CD4-positive, alpha-beta T cell (primary cell): ENCODE measurements around the gene BANF2. TPM values are rescaled to one million over a fixed set of nuclear protein-coding genes. Genes with fewer than 3 reads are reported as not detected.

Source experiments
- ATAC-seq: fragments of 200-7000 bp; cut with Tn5 transposase; one replicate; pipeline ENCODE4 v1.10.0; 2022; ENCODE audit warnings: mild to moderate bottlenecking; ENCODE audit not compliant: poor library complexity
- CTCF ChIA-PET: fragments of 350-600 bp; sonication (Branson Sonifier 250); formaldehyde crosslinking; loops from one replicate; lab custom pipeline; 2021; ENCODE audit warnings: antibody characterized with exemption, inconsistent platforms; lab: Charles Lee
- POLR2A ChIA-PET: fragments of 350-600 bp; sonication (Branson Sonifier 250); formaldehyde crosslinking; loops from one replicate; lab custom pipeline; 2021; ENCODE audit warnings: antibody characterized with exemption, inconsistent platforms; lab: Charles Lee
- DNase-seq, 14 experiments: peaks; one replicate each; pipeline ENCODE4 v3.0.0-alpha.2; 2013 to 2020; ENCODE audit warnings: mixed read lengths in 2 of 14
- H3K27ac ChIP-seq, 2 donors: one replicate each; pipeline versions ENCODE4 v1.5.1 to v1.7.0; 2013; ENCODE audit warnings: low read length in 2 of 2, low read depth in 1 of 2, mild to moderate bottlenecking in 1 of 2
- H3K27me3 ChIP-seq, 2 experiments: 1 replicate in 1 of 2; 2 replicates in 1 of 2; pipeline versions ENCODE4 v1.6.1 to v1.7.0; 2013; ENCODE audit warnings: low read length in 2 of 2, control low read depth in 1 of 2, mild to moderate bottlenecking in 1 of 2, moderate library complexity in 1 of 2; ENCODE audit not compliant: insufficient read depth in 2 of 2, control insufficient read depth in 1 of 2
- H3K36me3 ChIP-seq: one replicate; pipeline ENCODE4 v1.6.1; 2013; ENCODE audit warnings: low read length, control low read depth; ENCODE audit not compliant: insufficient read depth
- H3K4me1 ChIP-seq: one replicate; pipeline ENCODE4 v1.6.1; 2013; ENCODE audit warnings: low read length, control low read depth; ENCODE audit not compliant: insufficient read depth
- H3K4me3 ChIP-seq: one replicate; pipeline ENCODE4 v1.5.1; 2013; ENCODE audit warnings: mild to moderate bottlenecking, low read length, moderate library complexity
- H3K9me3 ChIP-seq, 2 experiments: 1 replicate in 1 of 2; 2 replicates in 1 of 2; pipeline versions ENCODE4 v1.6.1 to v1.7.0; 2013; ENCODE audit warnings: low read length in 2 of 2, mild to moderate bottlenecking in 2 of 2, control low read depth in 1 of 2, moderate library complexity in 1 of 2; ENCODE audit not compliant: control insufficient read depth in 1 of 2, insufficient read depth in 1 of 2
- H3K27ac Mint-ChIP-seq: one replicate; pipeline ENCODE4 v1.8.0; 2020; ENCODE audit warnings: mixed read lengths
- H3K27me3 Mint-ChIP-seq: one replicate; pipeline ENCODE4 v1.8.0; 2021; ENCODE audit warnings: mixed read lengths
- H3K36me3 Mint-ChIP-seq: one replicate; pipeline ENCODE4 v1.8.0; 2021; ENCODE audit warnings: low read depth, mixed read lengths
- H3K4me1 Mint-ChIP-seq: one replicate; pipeline ENCODE4 v1.8.0; 2021; ENCODE audit warnings: low read depth, mixed read lengths
- H3K4me3 Mint-ChIP-seq: one replicate; pipeline ENCODE4 v1.8.0; 2020; ENCODE audit warnings: mild to moderate bottlenecking, mixed read lengths
- H3K9me3 Mint-ChIP-seq: one replicate; pipeline ENCODE4 v1.8.0; 2020; ENCODE audit warnings: mixed read lengths
- CTCF ChIP-seq: fragments of 200-600 bp; IDR thresholded peaks from one replicate; pipeline ENCODE4 v1.8.0; 2022; ENCODE audit warnings: antibody characterized with exemption, mild to moderate bottlenecking
- intact Hi-C, 2 experiments: fragments of 100-400 bp; cut with DNase I in 1 of 2; cut with micrococcal nuclease in 1 of 2; formaldehyde crosslinking; loops; one replicate each; pipeline versions ENCODE4 v1.15.1 to v1.9.0; 2023 to 2025; cut with DNase I, micrococcal nuclease
- total RNA-seq, 174 experiments: library from RNA in 2 of 174; stranded (reverse) in 2 of 174; gene quantifications; one replicate each; pipeline ENCODE4 v1.2.3 and lab custom pipeline; 2021 to 2026

BANF2 gene
- total RNA-seq, 2 experiments from 2014 or later = not detected

- Histone ChIP-seq H3K9me3 (no peaks in the 10 kb centered on the region), H3K27me3 (no peaks in the 10 kb centered on the region), H3K4me1 (peaks cover 2% of the 10 kb centered on the region), H3K36me3 (no peaks in the 10 kb centered on the region), H3K4me3 (no peak overlapping the region), H3K27ac (no peak overlapping the region)
- no peak for ATAC-seq
- Mint-ChIP-seq H3K27me3 (no peaks in the 10 kb centered on the region), H3K36me3 (peaks cover 14% of the 10 kb centered on the region), H3K4me1 (peaks cover 5% of the 10 kb centered on the region), H3K27ac (no peak overlapping the region), H3K9me3 (no peaks in the 10 kb centered on the region), H3K4me3 (no peak overlapping the region)
- POLR2A ChIA-PET = interaction anchor here (0.7 kb wide), 1 partner anchor 11 kb away, joined by 3 read pairs; the partner anchor contains the start of gene RRBP1
- CTCF ChIA-PET = no interaction called here
- no peak for TF ChIP-seq CTCF
- intact Hi-C loops = no loop called here
- no peak for DNase-seq
Observed at GRCh38 chr20:17671011-17671410, 28.8 kb upstream of the BANF2 start.

- Mint-ChIP-seq H3K9me3 (no peaks in the 10 kb centered on the region), H3K27me3 (no peaks in the 10 kb centered on the region), H3K4me1 (no peaks in the 10 kb centered on the region), H3K27ac (no peak overlapping the region), H3K4me3 (no peak overlapping the region), H3K36me3 (peaks cover 18% of the 10 kb centered on the region)
- Histone ChIP-seq H3K27ac (no peak overlapping the region), H3K9me3 (no peaks in the 10 kb centered on the region), H3K4me3 (no peak overlapping the region), H3K36me3 (no peaks in the 10 kb centered on the region), H3K4me1 (no peaks in the 10 kb centered on the region), H3K27me3 (no peaks in the 10 kb centered on the region)
- intact Hi-C loops = no loop called here
- no peak for ATAC-seq
- ChIA-PET POLR2A (no interaction called here), CTCF (no interaction called here)
- no peak for DNase-seq
- TF ChIP-seq CTCF = no peak
Observed at GRCh38 chr20:17671565-17671964, 28.2 kb upstream of the BANF2 start.

GRCh38 chr20:17673084-17673483 lies 26.7 kb upstream of the BANF2 start:
- ChIA-PET CTCF (no interaction called here), POLR2A (interaction anchor here (0.8 kb wide), 1 partner anchor 9 kb away, joined by 3 read pairs; the partner anchor contains the start of gene RRBP1)
- Mint-ChIP-seq H3K36me3 (peaks cover 21% of the 10 kb centered on the region), H3K4me3 (no peak overlapping the region), H3K4me1 (no peaks in the 10 kb centered on the region), H3K9me3 (no peaks in the 10 kb centered on the region), H3K27ac (no peak overlapping the region), H3K27me3 (no peaks in the 10 kb centered on the region)
- Histone ChIP-seq H3K36me3 (no peaks in the 10 kb centered on the region), H3K9me3 (no peaks in the 10 kb centered on the region), H3K27me3 (no peaks in the 10 kb centered on the region), H3K27ac (no peak overlapping the region), H3K4me1 (no peaks in the 10 kb centered on the region), H3K4me3 (no peak overlapping the region)
- no peak for ATAC-seq
- no peak for DNase-seq
- intact Hi-C loops = no loop called here
- no peak for TF ChIP-seq CTCF
